ENCODE results near the gene PDE11A. TPM values are rescaled to one million over a fixed set of nuclear protein-coding genes. Genes with fewer than 3 reads are reported as not detected.

Gene PDE11A
- total RNA-seq, 1 donor from 2014 or later = 2.0 TPM

GRCh38 chr2:177812713-177813396 lies 259.7 kb downstream of the PDE11A start:
- no peaks in the 10 kb centered on the region for H3K9me3 Mint-ChIP-seq
- peak; percentile 42 for TF ChIP-seq CTCF (conservative IDR thresholded peaks at IDR 0.05)
- H3K36me3 Mint-ChIP-seq = no peaks in the 10 kb centered on the region

DNA sequence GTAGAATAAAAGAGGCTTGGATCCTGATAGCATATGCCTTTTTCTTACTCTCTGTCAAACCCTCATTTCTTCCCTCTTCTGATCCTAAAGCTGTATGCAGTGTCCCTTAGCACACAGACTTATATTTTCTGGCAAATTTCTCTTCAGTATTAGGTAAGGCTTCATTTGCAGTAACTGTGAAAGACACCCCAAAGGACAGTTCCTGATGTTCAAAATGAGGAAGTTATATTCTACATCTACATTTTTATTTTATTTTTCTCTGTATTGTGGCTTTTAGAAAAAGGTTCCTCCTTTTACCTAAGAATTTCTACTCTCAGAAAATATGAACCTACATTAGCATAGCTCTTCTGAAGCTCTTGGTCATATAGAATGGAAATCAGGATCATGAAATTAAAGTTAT lies 261.7 kb downstream of the PDE11A start:
- Mint-ChIP-seq H3K4me1 (ENCODE audit: unreplicated experiment) (no peaks in the 10 kb centered on the region), H3K9me3 (no peaks in the 10 kb centered on the region), H3K36me3 (no peaks in the 10 kb centered on the region), H3K4me3 (no peak overlapping the region), H3K27me3 (peaks cover 9% of the 10 kb centered on the region), H3K27ac (no peak overlapping the region)
- no peak for DNase-seq (ENCODE audit: extremely low spot score, unreplicated experiment)
- TF ChIP-seq CTCF (conservative IDR thresholded peaks at IDR 0.05) = no peak

More at GRCh38 chr2:177812713-177813396, 259.7 kb downstream of the PDE11A start:
- Mint-ChIP-seq H3K4me1 (ENCODE audit: unreplicated experiment) (no peaks in the 10 kb centered on the region), H3K27me3 (peaks cover 9% of the 10 kb centered on the region), H3K27ac (no peak overlapping the region), H3K4me3 (no peak overlapping the region)
- no peak for DNase-seq (ENCODE audit: extremely low spot score, unreplicated experiment)

DNA sequence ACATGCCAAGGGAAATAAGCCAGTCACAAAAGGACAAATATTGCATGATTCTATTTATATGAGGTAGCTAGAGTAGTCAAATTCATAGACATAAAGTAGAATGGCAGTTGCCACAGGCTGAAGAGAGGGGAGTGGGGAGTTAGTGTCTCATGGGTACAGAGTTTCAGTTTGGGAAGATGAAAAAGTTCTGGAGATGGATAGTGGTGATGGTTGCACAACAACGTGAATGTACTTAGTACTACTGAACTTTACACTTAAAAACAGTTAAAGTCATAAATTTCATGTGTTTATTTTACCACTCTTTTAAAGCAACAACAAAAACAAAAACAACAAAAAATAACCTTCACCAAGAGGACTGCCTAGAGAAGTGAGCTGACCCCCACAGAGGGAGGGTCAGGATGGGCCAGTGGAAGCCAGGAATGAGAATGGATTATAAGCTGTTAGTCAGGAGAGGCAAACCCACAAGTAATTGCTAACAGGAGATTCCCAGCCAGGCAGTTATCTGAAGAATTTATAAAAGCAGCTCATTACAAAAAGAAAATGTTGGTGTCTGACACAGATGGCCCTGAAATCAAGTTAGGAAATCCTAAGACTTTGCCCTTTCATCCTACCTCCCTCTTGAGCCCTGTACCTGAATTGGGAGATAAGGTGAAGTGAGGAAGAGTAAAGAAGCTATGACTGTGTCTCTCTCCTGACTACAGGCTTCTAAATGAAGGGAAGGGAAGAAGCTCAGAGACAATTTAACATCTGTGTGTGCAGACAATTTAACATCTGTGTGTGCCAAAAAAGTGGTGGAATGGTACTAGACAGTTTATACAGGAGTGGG lies 263.4 kb downstream of the PDE11A start:
- no peak overlapping the region for H3K4me3 Mint-ChIP-seq
- H3K27me3 Mint-ChIP-seq = peaks cover 9% of the 10 kb centered on the region
- no peaks in the 10 kb centered on the region for H3K36me3 Mint-ChIP-seq
- H3K9me3 Mint-ChIP-seq = no peaks in the 10 kb centered on the region
- TF ChIP-seq CTCF (conservative IDR thresholded peaks at IDR 0.05) = no peak
- H3K4me1 Mint-ChIP-seq (ENCODE audit: unreplicated experiment) = no peaks in the 10 kb centered on the region
- no peak overlapping the region for H3K27ac Mint-ChIP-seq
- DNase-seq (ENCODE audit: extremely low spot score, unreplicated experiment) = no peak

DNA sequence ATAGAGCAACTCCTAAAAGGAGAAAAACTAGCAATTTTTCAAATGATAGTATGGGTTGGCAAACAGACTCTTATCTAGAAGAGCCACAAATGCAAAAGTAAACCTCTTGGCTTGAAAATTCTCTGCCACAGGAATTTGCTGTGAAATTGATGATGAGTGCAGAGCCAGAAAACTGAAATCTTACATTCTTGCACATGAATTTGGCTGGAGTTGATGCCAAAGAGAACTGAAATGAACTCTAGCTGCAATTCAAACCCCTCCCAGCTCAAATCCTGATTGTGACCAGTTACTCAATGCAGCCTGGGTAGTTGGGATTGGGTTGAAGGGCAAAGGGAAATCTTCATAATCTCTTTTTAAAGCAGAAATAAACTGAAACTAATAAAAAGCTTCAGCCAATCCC lies 266.6 kb downstream of the PDE11A start:
- Mint-ChIP-seq H3K4me1 (ENCODE audit: unreplicated experiment) (no peaks in the 10 kb centered on the region), H3K9me3 (no peaks in the 10 kb centered on the region), H3K4me3 (no peak overlapping the region), H3K36me3 (no peaks in the 10 kb centered on the region), H3K27me3 (peaks cover 9% of the 10 kb centered on the region), H3K27ac (no peak overlapping the region)
- no peak for DNase-seq (ENCODE audit: extremely low spot score, unreplicated experiment)
- TF ChIP-seq CTCF (conservative IDR thresholded peaks at IDR 0.05) = no peak

DNA sequence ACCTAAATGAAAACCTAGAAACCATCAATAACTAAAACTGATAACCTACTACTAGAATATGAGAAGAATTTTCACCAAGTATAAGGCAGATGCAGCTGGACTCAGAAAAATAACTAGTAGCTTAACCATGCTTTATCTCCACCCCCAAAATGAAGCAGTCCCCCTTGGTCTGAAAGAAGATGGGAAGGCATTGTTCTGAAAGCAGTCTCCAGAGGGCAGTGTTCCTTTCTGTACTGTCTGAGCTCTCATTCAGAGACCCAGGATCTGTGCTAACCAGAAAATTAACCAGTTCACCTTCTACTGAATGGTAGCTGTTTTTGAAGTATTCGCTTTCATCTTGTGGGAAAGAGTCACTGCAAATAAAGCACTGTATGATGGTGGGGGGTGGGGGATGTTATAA lies 273.0 kb downstream of the PDE11A start:
- no peak for DNase-seq (ENCODE audit: extremely low spot score, unreplicated experiment)
- no peaks in the 10 kb centered on the region for H3K27me3 Mint-ChIP-seq
- H3K27ac Mint-ChIP-seq = no peak overlapping the region
- peak; percentile 75 for TF ChIP-seq CTCF (conservative IDR thresholded peaks at IDR 0.05)
- no peak overlapping the region for H3K4me3 Mint-ChIP-seq
- no peaks in the 10 kb centered on the region for H3K36me3 Mint-ChIP-seq
- H3K4me1 Mint-ChIP-seq (ENCODE audit: unreplicated experiment) = peaks cover 10% of the 10 kb centered on the region
- H3K9me3 Mint-ChIP-seq = no peaks in the 10 kb centered on the region

Measured in type B pancreatic cell (in vitro differentiated cells).